MM.1S (cell line): ENCODE data around the gene TTYH2.

Experiments used
- DNase-seq: peaks from one replicate; pipeline ENCODE4 v3.0.0-alpha.2; 2015
- H2AFZ ChIP-seq: fragments of 300-600 bp; sonication (generic); 2 replicates; pipeline ENCODE4 v1.6.0; 2016; ENCODE audit warnings: antibody characterized with exemption, low read length
- H3F3A ChIP-seq: fragments of 300-600 bp; sonication (generic); 2 replicates; pipeline ENCODE4 v1.6.1; 2016; ENCODE audit warnings: mild to moderate bottlenecking, antibody characterized with exemption, low read length, moderate library complexity, mixed read lengths; ENCODE audit not compliant: insufficient read depth
- H3K27ac ChIP-seq: fragments of 300-600 bp; sonication (generic); 2 replicates; pipeline ENCODE4 v1.5.1; 2016; ENCODE audit warnings: mild to moderate bottlenecking, low read length
- H3K27me3 ChIP-seq: fragments of 300-600 bp; sonication (generic); replicated peaks from 2 replicates; pipeline ENCODE4 v1.6.0; 2016; ENCODE audit warnings: low read length; ENCODE audit not compliant: insufficient read depth
- H3K36me3 ChIP-seq: fragments of 300-600 bp; sonication (generic); replicated peaks from 2 replicates; pipeline ENCODE4 v1.6.1; 2016; ENCODE audit warnings: mild to moderate bottlenecking, low read length, mixed read lengths; ENCODE audit not compliant: insufficient read depth
- H3K4me1 ChIP-seq: fragments of 300-600 bp; sonication (generic); 2 replicates; pipeline ENCODE4 v1.6.1; 2016; ENCODE audit warnings: low read length, mixed read lengths
- H3K4me2 ChIP-seq: fragments of 300-600 bp; sonication (generic); 2 replicates; pipeline ENCODE4 v1.6.0; 2016; ENCODE audit warnings: low read depth, low read length
- H3K4me3 ChIP-seq: fragments of 300-600 bp; sonication (generic); 2 replicates; pipeline ENCODE4 v1.5.1; 2016; ENCODE audit warnings: low read length, mixed read lengths
- H3K79me2 ChIP-seq: fragments of 300-600 bp; sonication (generic); 2 replicates; pipeline ENCODE4 v1.6.1; 2016; ENCODE audit warnings: mixed run types, low read length, mixed read lengths
- H3K9ac ChIP-seq: fragments of 300-600 bp; sonication (generic); 2 replicates; pipeline ENCODE4 v1.6.1; 2016; ENCODE audit warnings: low read length, mixed read lengths
- H3K9me2 ChIP-seq: fragments of 300-600 bp; sonication (generic); replicated peaks from 2 replicates; pipeline ENCODE4 v1.6.1; 2016; ENCODE audit warnings: mild to moderate bottlenecking, low read length, mixed read lengths; ENCODE audit not compliant: insufficient read depth
- H3K9me3 ChIP-seq: fragments of 300-600 bp; sonication (generic); replicated peaks from 2 replicates; pipeline ENCODE4 v1.6.1; 2016; ENCODE audit warnings: mild to moderate bottlenecking, low read length, mixed read lengths; ENCODE audit not compliant: insufficient read depth
- H4K20me1 ChIP-seq: fragments of 300-600 bp; sonication (generic); 2 replicates; pipeline ENCODE4 v1.6.1; 2016; ENCODE audit warnings: mild to moderate bottlenecking, low read length, moderate library complexity, mixed read lengths; ENCODE audit not compliant: insufficient read depth
- CTCF ChIP-seq: fragments of 300-600 bp; sonication (generic); IDR thresholded peaks from 2 replicates; pipeline ENCODE4 v1.5.1; 2016; ENCODE audit warnings: antibody characterized with exemption, low read length, mixed read lengths
- EZH2 ChIP-seq: fragments of 300-600 bp; sonication (generic); optimal IDR thresholded peaks from 2 replicates; pipeline ENCODE3; 2017; ENCODE audit warnings: low read depth, mild to moderate bottlenecking, antibody characterized with exemption, low read length, mixed read lengths
- EZH2phosphoT487 ChIP-seq: fragments of 300-600 bp; sonication (generic); IDR thresholded peaks from 2 replicates; pipeline ENCODE4 v1.6.1; 2018; ENCODE audit warnings: antibody characterized with exemption, low read length

The TTYH2 gene

GRCh38 chr17:74205274-74205673, 8.1 kb upstream of the TTYH2 start:
- Histone ChIP-seq H3K27ac (no peak overlapping the region), H3K9me2 (no peaks in the 10 kb centered on the region), H4K20me1 (peaks cover 42% of the 10 kb centered on the region), H2AFZ (no peak overlapping the region), H3K9me3 (no peaks in the 10 kb centered on the region), H3K27me3 (peaks cover 29% of the 10 kb centered on the region), H3K4me2 (peak overlapping the region; percentile 58), H3K79me2 (peaks cover 54% of the 10 kb centered on the region), H3K4me3 (no peak overlapping the region), H3K4me1 (peaks cover 12% of the 10 kb centered on the region; the same call in 1 of the 2 replicates), H3K36me3 (peaks cover 13% of the 10 kb centered on the region; the same call in 1 of the 2 replicates), H3F3A (peaks cover 21% of the 10 kb centered on the region), H3K9ac (no peak overlapping the region; the same call in 1 of the 2 replicates)
- no peak for TF ChIP-seq CTCF
- no peak for TF ChIP-seq EZH2
- TF ChIP-seq EZH2phosphoT487: no peak
- no peak for DNase-seq

- DNase-seq: no peak
- TF ChIP-seq EZH2 (no peak), CTCF (no peak), EZH2phosphoT487 (no peak)
- Histone ChIP-seq H3K4me3 (no peak overlapping the region), H3K4me2 (no peak overlapping the region), H3F3A (peaks cover 30% of the 10 kb centered on the region), H3K9me2 (no peaks in the 10 kb centered on the region), H3K9me3 (no peaks in the 10 kb centered on the region), H3K79me2 (peaks cover 54% of the 10 kb centered on the region), H3K27me3 (peaks cover 18% of the 10 kb centered on the region), H3K9ac (no peak overlapping the region), H3K36me3 (peaks cover 13% of the 10 kb centered on the region; the same call in 1 of the 2 replicates), H2AFZ (no peak overlapping the region), H3K4me1 (peaks cover 17% of the 10 kb centered on the region; the same call in 1 of the 2 replicates), H3K27ac (no peak overlapping the region), H4K20me1 (peaks cover 50% of the 10 kb centered on the region)
These were observed 7.0 kb upstream of the TTYH2 start for GRCh38 chr17:74206332-74206818.

- no peak for TF ChIP-seq EZH2phosphoT487
- peak; percentile 95 for TF ChIP-seq CTCF
- TF ChIP-seq EZH2: no peak
- peaks cover 34% of the 10 kb centered on the region for H3K79me2 ChIP-seq
- H3K4me3 ChIP-seq: no peak overlapping the region
- no peak overlapping the region for H3K9ac ChIP-seq
- H3K36me3 ChIP-seq: peaks cover 13% of the 10 kb centered on the region; the same call in 1 of the 2 replicates
- H3K27ac ChIP-seq: no peak overlapping the region
- H3K27me3 ChIP-seq: peaks cover 10% of the 10 kb centered on the region
- peaks cover 14% of the 10 kb centered on the region; the same call in 1 of the 2 replicates for H3K4me1 ChIP-seq
- H4K20me1 ChIP-seq: peaks cover 46% of the 10 kb centered on the region
- DNase-seq: peak; percentile 45
- H3K4me2 ChIP-seq: peak overlapping the region; percentile 97; the same call in 1 of the 2 replicates
- H2AFZ ChIP-seq: no peak overlapping the region
- no peaks in the 10 kb centered on the region for H3K9me2 ChIP-seq
- H3F3A ChIP-seq: peaks cover 48% of the 10 kb centered on the region
- H3K9me3 ChIP-seq: no peaks in the 10 kb centered on the region
These were observed 2.9 kb upstream of the TTYH2 start for GRCh38 chr17:74210191-74211140.
